Panc1 (cell line): ENCODE data around the gene TLX1. TPM values are rescaled to one million over a fixed set of nuclear protein-coding genes. Genes with fewer than 3 reads are reported as not detected.

ENCODE experiments used
- ATAC-seq: fragments of 200-7000 bp; cut with Tn5 transposase; 2 replicates; pipeline ENCODE4 v1.9.1; 2020; ENCODE audit warnings: mild to moderate bottlenecking, moderate library complexity
- BruUV-seq: library from RNA; stranded (reverse); fragments of 400-500 nt; replicated peaks from 2 replicates; lab custom pipeline; 2021; lab: Mats Ljungman, UMichigan
- CTCF ChIA-PET: fragments of 300-600 bp; sonication (Branson Sonifier 250); formaldehyde crosslinking; loops from one replicate; lab custom pipeline; 2022; ENCODE audit warnings: antibody characterized with exemption; lab: Charles Lee
- POLR2A ChIA-PET: fragments of 300-600 bp; sonication (Branson Sonifier 250); formaldehyde crosslinking; loops from one replicate; lab custom pipeline; 2022; ENCODE audit warnings: antibody characterized with exemption; lab: Charles Lee
- DNase-seq: peaks from one replicate; pipeline ENCODE4 v3.0.0-alpha.2; 2010; ENCODE audit warnings: low read depth, low spot score
- H3K27ac ChIP-seq: 2 replicates; pipeline ENCODE4 v1.5.1; 2011; ENCODE audit warnings: mild to moderate bottlenecking, low read length, inconsistent platforms
- H3K27me3 ChIP-seq: fragments of 200-500 bp; sonication (Bioruptor generic); 2 replicates; pipeline ENCODE4 v1.6.0; 2014; ENCODE audit warnings: low read length, inconsistent platforms; ENCODE audit not compliant: control insufficient read depth, insufficient read depth
- H3K36me3 ChIP-seq: fragments of 200-500 bp; sonication (Bioruptor generic); 2 replicates; pipeline ENCODE4 v1.5.1; 2014; ENCODE audit warnings: inconsistent platforms, mild to moderate bottlenecking, low read length, moderate library complexity; ENCODE audit not compliant: control insufficient read depth, insufficient read depth
- H3K4me1 ChIP-seq: 2 replicates; pipeline ENCODE4 v1.5.1; 2011; ENCODE audit warnings: inconsistent platforms, mild to moderate bottlenecking, low read length, moderate library complexity; ENCODE audit not compliant: control insufficient read depth, insufficient read depth
- H3K4me3 ChIP-seq, 2 experiments: 2 replicates each; pipeline ENCODE4 v1.5.1; 2011 to 2012; ENCODE audit warnings: low read depth in 2 of 2, low read length in 2 of 2, mild to moderate bottlenecking in 2 of 2, inconsistent platforms in 1 of 2, moderate library complexity in 1 of 2
- H3K9me3 ChIP-seq: fragments of 200-500 bp; sonication (Bioruptor generic); 2 replicates; pipeline ENCODE4 v1.5.1; 2014; ENCODE audit warnings: low read depth, mild to moderate bottlenecking, inconsistent platforms, low read length, moderate library complexity; ENCODE audit not compliant: control insufficient read depth, insufficient read depth
- CTCF ChIP-seq: fragments of 450-650 bp; IDR thresholded peaks from 2 replicates; pipeline ENCODE4 v1.5.1; 2017; ENCODE audit warnings: mild to moderate bottlenecking
- POLR2AphosphoS5 ChIP-seq: IDR thresholded peaks from 2 replicates; pipeline ENCODE4 v1.6.1; 2012; ENCODE audit warnings: mild to moderate bottlenecking, low read depth, low read length, moderate library complexity
- SIN3A ChIP-seq: IDR thresholded peaks from 2 replicates; pipeline ENCODE4 v1.6.1; 2012; ENCODE audit warnings: low read depth, mild to moderate bottlenecking, low read length, moderate library complexity, borderline replicate concordance; ENCODE audit not compliant: insufficient read depth
- TCF7L2 ChIP-seq: IDR thresholded peaks from 2 replicates; pipeline ENCODE4 v1.6.1; 2011; ENCODE audit warnings: mild to moderate bottlenecking, low read depth, low read length, inconsistent platforms
- in situ Hi-C: cut with HindIII; loops from 2 replicates; pipeline ENCODE4 v1.10.0; 2016; ENCODE audit warnings: low sequenced_read_pairs, low pct_unique_long_range_greater_than_20kb
- intact Hi-C: fragments of 100-400 bp; cut with micrococcal nuclease; formaldehyde crosslinking; loops from one replicate; pipeline ENCODE4 v1.10.0; 2022; ENCODE audit not compliant: unreplicated experiment
- total RNA-seq: library from RNA; stranded (reverse); gene quantifications from one replicate; pipeline ENCODE4 v1.2.1, GENCODE V29; 2021; ENCODE audit not compliant: unreplicated experiment
- TF ChIP-seq, protein P1 (sequence below), 2 experiments: IDR thresholded peaks; 2 replicates each; pipeline ENCODE4 v1.6.1; 2011 to 2012; ENCODE audit warnings: low read depth in 2 of 2, control low read depth in 1 of 2, low read length in 1 of 2, mild to moderate bottlenecking in 1 of 2, moderate library complexity in 1 of 2; ENCODE audit not compliant: insufficient read depth in 1 of 2

Gene TLX1
- total RNA-seq, 1 experiment from 2014 or later, result 0.13 TPM

DNA sequence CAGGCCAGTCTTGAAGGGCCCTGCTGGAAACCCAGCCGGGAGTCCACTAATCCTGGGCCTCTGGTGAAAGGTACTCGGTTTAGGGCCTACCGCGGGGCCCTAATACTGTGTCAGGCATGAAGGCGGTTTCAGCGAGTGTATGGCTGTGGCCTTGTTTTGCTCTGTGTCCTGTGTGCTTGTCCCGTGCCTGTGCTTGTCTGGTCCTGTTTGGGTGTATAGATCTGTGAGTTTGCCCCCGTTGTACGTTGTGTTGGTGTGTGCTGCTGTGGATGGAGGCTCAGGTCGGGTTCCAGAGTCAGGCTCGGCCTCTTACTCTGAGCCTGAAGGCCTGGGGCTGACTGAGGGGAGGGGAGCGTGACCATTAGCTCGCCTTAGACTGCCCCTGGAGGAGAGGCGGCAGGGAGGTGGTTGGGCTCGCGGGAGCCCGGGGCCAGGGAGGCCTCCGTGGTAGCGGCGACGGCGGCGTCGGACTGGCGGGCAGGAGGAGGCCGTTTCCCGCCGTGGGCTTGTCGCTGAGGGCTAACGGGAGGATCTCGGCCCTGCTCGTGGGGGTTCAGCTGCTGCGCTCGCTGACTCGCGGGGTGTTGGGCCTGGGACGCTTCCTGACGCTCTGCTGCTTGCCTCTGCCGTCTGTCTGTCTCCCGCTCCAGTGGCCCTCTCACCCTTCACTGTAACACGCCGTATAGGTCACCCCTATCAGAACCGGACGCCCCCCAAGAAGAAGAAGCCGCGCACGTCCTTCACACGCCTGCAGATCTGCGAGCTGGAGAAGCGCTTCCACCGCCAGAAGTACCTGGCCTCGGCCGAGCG is 2.6 kb downstream of the TLX1 start:
- intact Hi-C loops (no loop called here), in situ Hi-C loops (no loop called here)
- Histone ChIP-seq H3K27me3 (peaks cover 14% of the 10 kb centered on the region), H3K36me3 (no peaks in the 10 kb centered on the region), H3K4me3 (no peak overlapping the region), H3K4me1 (no peaks in the 10 kb centered on the region; the same call in 1 of the 2 replicates), H3K27ac (no peak overlapping the region), H3K9me3 (no peaks in the 10 kb centered on the region)
- ChIA-PET POLR2A (no interaction called here), CTCF (interaction anchor here (0.9 to 1.0 kb wide), 2 partner anchors 16 to 38 kb away, joined by 3 read pairs; no protein-coding TSS in a partner anchor)
- no TSS peak for BruUV-seq
- no peak; the same call in 1 of the 2 replicates for ATAC-seq
- DNase-seq, result no peak
- no peak for TF ChIP-seq CTCF
- TF ChIP-seq, protein P1, sequence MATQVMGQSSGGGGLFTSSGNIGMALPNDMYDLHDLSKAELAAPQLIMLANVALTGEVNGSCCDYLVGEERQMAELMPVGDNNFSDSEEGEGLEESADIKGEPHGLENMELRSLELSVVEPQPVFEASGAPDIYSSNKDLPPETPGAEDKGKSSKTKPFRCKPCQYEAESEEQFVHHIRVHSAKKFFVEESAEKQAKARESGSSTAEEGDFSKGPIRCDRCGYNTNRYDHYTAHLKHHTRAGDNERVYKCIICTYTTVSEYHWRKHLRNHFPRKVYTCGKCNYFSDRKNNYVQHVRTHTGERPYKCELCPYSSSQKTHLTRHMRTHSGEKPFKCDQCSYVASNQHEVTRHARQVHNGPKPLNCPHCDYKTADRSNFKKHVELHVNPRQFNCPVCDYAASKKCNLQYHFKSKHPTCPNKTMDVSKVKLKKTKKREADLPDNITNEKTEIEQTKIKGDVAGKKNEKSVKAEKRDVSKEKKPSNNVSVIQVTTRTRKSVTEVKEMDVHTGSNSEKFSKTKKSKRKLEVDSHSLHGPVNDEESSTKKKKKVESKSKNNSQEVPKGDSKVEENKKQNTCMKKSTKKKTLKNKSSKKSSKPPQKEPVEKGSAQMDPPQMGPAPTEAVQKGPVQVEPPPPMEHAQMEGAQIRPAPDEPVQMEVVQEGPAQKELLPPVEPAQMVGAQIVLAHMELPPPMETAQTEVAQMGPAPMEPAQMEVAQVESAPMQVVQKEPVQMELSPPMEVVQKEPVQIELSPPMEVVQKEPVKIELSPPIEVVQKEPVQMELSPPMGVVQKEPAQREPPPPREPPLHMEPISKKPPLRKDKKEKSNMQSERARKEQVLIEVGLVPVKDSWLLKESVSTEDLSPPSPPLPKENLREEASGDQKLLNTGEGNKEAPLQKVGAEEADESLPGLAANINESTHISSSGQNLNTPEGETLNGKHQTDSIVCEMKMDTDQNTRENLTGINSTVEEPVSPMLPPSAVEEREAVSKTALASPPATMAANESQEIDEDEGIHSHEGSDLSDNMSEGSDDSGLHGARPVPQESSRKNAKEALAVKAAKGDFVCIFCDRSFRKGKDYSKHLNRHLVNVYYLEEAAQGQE (IDR thresholded peaks at IDR 0.05; ENCODE audit: insufficient read depth in 1 of 2, low read depth in 2 of 2, low read length in 1 of 2), result no peak
- no peak for TF ChIP-seq TCF7L2
- no peak for TF ChIP-seq POLR2AphosphoS5
- TF ChIP-seq SIN3A, result no peak

GRCh38 chr10:101134299-101135127 is 3.4 kb downstream of the TLX1 start:
- in situ Hi-C loops (no loop called here), intact Hi-C loops (no loop called here)
- no TSS peak for BruUV-seq

More at GRCh38 chr10:101134299-101135127, 3.4 kb downstream of the TLX1 start:
- DNase-seq (no peak), ATAC-seq (no peak)
- POLR2A ChIA-PET, result no interaction called here
- H3K27ac ChIP-seq, result no peak overlapping the region
- H3K27me3 ChIP-seq, result peaks cover 11% of the 10 kb centered on the region
- TF ChIP-seq SIN3A, result no peak
- TF ChIP-seq TCF7L2, result no peak
- no peak for TF ChIP-seq POLR2AphosphoS5
- TF ChIP-seq, protein P1 (IDR thresholded peaks at IDR 0.05; ENCODE audit: insufficient read depth in 1 of 2, low read depth in 2 of 2, low read length in 1 of 2), result no peak
- no peak for TF ChIP-seq CTCF
- H3K4me1 ChIP-seq, result no peaks in the 10 kb centered on the region; the same call in 1 of the 2 replicates
- peak overlapping the region; percentile 13 to 27 for H3K4me3 ChIP-seq
- H3K9me3 ChIP-seq, result no peaks in the 10 kb centered on the region
- no peaks in the 10 kb centered on the region for H3K36me3 ChIP-seq
- CTCF ChIA-PET, result interaction anchor here (1.0 kb wide), 1 partner anchor 39 kb away, joined by 3 read pairs; no protein-coding TSS in a partner anchor
